Measurements from ENCODE around the gene ZNF740.
A peak's percentile ranks its signal among the peaks of the same experiment; 100 is the strongest.

ZNF740 gene

DNA sequence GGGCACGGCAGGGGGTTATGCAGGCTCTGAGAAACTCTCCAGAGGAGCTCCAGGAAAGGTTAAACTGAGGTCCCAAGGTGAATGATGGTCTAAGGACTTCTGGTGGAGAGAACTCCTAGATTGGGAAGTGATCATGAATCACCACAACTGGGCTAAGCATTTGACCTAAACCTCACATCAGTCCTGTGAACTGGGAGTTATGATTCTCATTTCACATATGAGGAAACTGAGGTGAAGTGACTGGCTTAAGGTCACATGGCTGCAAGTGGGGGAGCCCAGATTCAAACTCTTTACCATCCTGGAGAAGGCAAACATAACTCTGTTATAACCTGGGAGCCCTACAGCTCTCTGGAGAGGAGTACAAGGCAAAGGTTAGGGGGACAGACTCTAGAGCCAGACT, 47.3 kb downstream of the ZNF740 start:
- no peak for DNase-seq

DNA sequence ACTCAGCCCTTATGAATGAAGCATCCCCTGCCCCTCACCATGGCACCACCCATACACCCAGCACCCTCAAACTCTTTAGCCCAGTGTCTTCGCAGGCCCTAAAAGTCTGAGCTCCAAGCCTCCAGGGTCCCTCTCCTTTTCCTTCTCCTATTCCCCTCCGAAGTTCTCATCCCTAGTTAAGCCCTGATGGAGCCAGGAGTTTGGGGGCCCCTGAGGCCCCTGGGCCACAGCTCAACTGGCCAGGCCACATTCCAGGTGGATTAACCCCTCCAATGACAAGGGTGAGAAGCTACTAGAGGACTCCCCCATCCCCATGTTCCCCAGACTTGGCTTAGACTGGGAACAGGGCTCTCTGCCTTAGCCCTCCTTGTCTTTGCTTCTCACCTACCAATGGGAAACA, 48.9 kb downstream of the ZNF740 start:
- DNase-seq, result no peak

- DNase-seq, result no peak
Observed at GRCh38 chr12:53230108-53230845, 49.8 kb downstream of the ZNF740 start.

- DNase-seq, result no peak
Observed at GRCh38 chr12:53231671-53231920, 51.1 kb downstream of the ZNF740 start.

DNA sequence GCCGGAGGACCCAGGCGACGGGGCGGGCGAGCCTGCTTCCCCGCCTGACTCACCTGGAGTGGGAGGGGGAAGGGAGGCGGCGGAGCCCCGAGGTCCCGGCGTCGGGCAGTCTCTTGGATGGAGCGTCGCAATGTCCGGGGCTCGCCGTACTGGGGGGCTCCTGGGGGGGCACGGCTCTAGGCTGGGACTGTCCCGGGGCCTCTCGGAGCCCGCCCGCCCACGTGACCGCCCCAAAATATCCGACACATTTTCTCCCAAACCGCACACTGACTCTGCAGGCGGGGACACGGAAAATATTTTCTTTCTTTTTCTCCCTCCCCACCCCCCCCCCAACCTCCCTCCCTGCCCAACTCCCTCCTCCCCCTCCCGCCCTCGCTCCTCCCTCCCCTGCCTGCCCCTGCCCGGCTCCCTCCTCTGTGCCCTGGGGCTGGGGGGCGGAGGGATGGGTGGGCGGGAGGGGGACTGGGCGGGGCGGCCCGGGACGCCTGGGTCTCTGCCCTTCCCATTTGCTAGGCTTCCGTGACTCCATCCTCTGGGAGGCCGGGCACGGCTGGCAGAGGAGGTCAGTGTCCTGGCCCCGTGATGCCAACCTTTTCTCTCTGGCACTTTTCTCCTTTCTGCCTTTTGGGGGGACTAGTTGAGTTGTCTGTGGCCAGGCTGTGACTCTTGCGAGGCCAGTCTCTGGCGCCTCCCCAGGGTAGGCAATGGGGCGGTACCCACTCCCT, 51.6 kb downstream of the ZNF740 start, which contains the start of gene RARG:
TSS of gene RARG (minus strand) at position 289 of the 725 bp plus-strand sequence. CDS start 4,664 bp downstream, outside the sequence.
- peak; percentile 53 to 64 for DNase-seq

DNA sequence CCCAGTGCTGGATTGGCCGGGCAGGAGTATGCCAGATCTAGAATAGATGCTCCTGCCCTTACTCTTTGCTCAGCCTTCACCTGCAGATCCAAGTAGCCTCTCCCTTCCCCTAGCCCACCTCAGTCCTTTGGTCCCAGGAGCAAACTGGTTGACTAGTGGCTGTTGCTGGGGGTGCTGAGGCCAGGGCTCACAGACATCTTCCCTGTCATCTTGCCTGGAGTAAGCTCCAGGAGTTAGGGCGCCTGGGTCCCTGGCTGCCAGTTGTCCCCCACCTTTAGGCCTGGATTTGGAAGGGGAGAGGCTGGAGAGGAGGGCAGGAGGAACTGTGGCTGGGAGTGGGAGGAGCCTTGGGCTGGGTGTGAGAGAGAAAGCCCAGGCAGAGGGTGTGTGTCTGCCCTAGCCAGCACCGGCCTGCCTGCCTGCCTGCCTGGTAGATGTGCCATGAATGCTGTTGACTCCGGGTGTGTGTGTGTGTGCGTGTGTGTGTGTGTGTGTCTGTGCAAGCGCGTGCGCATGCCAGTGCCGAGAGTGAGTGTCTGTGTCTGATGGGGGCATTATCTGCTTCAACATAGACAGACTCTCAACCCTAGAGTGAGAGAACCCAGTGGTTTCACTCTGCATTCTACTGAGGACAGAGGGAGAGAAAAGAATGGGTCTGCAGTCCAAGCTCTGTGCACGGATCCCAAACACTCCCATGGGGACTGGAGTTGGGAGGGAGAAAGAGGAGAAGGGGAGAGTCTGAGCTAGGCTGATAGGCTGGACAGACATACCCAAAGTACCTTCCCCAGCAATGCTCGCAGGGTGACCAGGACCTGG, 52.3 kb downstream of the ZNF740 start:
- no peak for DNase-seq

- no peak for DNase-seq
Observed at GRCh38 chr12:53233671-53234121, 53.2 kb downstream of the ZNF740 start.

DNA sequence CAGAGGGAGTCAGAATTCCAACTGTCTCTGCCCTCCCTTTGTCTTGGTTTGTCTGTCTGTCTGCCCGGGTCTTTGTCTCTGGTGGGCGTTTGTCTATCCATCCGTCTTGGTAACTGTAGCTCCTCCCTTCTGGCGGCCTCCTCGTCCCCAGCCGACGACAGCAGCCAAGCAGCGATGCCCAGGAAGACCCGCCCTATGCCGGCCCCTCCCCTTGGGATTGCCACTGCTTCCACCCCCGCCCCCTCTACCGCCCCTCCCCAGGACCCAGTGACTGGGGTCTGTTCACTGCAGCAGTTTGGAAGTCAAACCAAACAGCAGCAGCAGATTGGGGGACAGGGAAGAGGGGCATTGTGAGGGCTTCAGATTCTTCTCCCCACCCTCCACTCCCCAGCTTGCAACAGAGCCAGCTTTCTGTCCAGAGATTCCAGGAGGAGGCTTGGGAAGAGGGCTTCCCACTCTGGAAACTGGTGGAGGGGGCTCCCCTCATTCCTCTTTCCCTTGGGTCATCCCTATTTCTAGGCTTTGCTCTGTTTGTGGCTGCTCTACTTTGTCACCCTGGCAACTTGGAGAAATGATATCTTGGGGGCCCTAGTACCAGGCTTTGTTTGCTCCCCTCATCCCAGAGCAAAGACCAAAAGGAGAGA, 53.9 kb downstream of the ZNF740 start:
- no peak for DNase-seq

- no peak for DNase-seq
Observed at GRCh38 chr12:53235164-53235563, 54.6 kb downstream of the ZNF740 start.

GRCh38 chr12:53235742-53236442, 55.4 kb downstream of the ZNF740 start:
- DNase-seq, result no peak

DNA sequence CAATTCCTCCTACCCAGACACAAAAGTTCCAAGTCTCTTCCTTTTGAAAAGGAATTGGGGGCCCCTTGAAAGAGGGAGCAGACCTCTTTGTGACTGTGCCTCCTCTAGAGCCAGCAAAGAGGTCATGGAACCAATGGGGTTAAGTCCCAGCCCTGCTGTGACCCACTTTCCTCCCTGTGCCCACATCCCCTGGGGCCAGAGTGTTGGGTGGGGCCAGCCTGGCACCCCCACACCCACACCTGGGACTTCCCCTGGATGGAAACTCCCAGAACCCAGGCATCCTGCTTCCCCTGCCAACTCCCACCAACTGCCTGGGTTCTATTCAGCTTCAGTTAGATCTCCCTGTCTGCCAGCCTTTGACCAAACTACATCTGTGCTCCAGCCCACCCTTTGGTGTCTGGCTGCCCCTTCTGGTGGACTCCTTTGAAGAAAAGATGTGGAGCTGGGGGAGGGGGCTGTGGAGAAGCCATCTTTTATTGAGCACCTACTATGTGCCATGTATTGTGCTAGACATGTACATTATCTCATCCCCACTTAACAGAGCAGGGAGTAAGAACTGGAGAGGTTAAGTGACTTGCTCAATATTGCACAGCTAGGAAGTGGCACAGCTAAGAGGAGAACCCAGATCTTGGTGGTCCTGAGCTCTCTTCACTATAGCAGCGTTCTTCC, 56.1 kb downstream of the ZNF740 start:
- no peak for DNase-seq

GRCh38 chr12:53239643-53240258, 59.2 kb downstream of the ZNF740 start:
- no peak for DNase-seq

GRCh38 chr12:53241623-53242412, 61.3 kb downstream of the ZNF740 start:
- DNase-seq, result no peak

GRCh38 chr12:53244337-53244736, 63.8 kb downstream of the ZNF740 start:
- DNase-seq, result no peak

All from stimulated activated CD4-positive, alpha-beta T cell treated with anti-CD3 and anti-CD28 coated beads, Interleukin-2, amount 100 ng/mL, for 48 hours (primary cell).